GM19468 (cell line): Measurements from ENCODE around the gene MAP7D2.
"Not testable (repeated sequence)": the region's sequence is repeated elsewhere in the genome, so short reads cannot be mapped to it uniquely, and the experiment has no call there.

Source experiments
- ATAC-seq: cut with Tn5 transposase; IDR thresholded peaks from one replicate; pipeline ENCODE4 v1.9.1; 2021; ENCODE audit warnings: mild to moderate bottlenecking, moderate library complexity, moderate number of reproducible peaks; ENCODE audit not compliant: unreplicated experiment; ENCODE audit errors: extremely low read depth

The MAP7D2 gene

GRCh38 chrX:20116577-20117240, at the start of gene MAP7D2:
Gene MAP7D2, minus strand, starts transcription at chrX:20116907. Its CDS starts 28 bp downstream, at chrX:20116879.
- ATAC-seq, result no peak

GRCh38 chrX:20162516-20162915, 45.8 kb upstream of the MAP7D2 start:
- ATAC-seq, result not testable (repeated sequence)

GRCh38 chrX:20159797-20160385, 43.2 kb upstream of the MAP7D2 start:
- no peak for ATAC-seq

GRCh38 chrX:20151689-20152088, 35.0 kb upstream of the MAP7D2 start:
- no peak for ATAC-seq

- no peak for ATAC-seq
Observed at GRCh38 chrX:20149326-20149725, 32.6 kb upstream of the MAP7D2 start.

GRCh38 chrX:20147561-20147960, 30.9 kb upstream of the MAP7D2 start:
- no peak for ATAC-seq

- no peak for ATAC-seq
Observed at GRCh38 chrX:20144491-20144890, 27.8 kb upstream of the MAP7D2 start.

GRCh38 chrX:20143561-20143960, 26.9 kb upstream of the MAP7D2 start:
- ATAC-seq, result no peak

GRCh38 chrX:20143111-20143510, 26.4 kb upstream of the MAP7D2 start:
- ATAC-seq, result no peak

GRCh38 chrX:20141281-20142220, 24.8 kb upstream of the MAP7D2 start, which contains the start of gene EIF1AX:
Gene EIF1AX, minus strand, starts transcription at chrX:20141838. Its CDS starts 198 bp downstream, at chrX:20141640.
- ATAC-seq, result peak; percentile 98

- no peak for ATAC-seq
Observed at GRCh38 chrX:20140420-20140819, 23.7 kb upstream of the MAP7D2 start.

- ATAC-seq, result no peak
Observed at GRCh38 chrX:20139966-20140365, 23.3 kb upstream of the MAP7D2 start.

GRCh38 chrX:20135944-20136343, 19.2 kb upstream of the MAP7D2 start:
- no peak for ATAC-seq

- no peak for ATAC-seq
Observed at GRCh38 chrX:20132666-20133065, 16.0 kb upstream of the MAP7D2 start.

- no peak for ATAC-seq
Observed at GRCh38 chrX:20130357-20130756, 13.7 kb upstream of the MAP7D2 start.

- ATAC-seq, result no peak
Observed at GRCh38 chrX:20129547-20129946, 12.8 kb upstream of the MAP7D2 start.

- ATAC-seq, result no peak
Observed at GRCh38 chrX:20128670-20129069, 12.0 kb upstream of the MAP7D2 start.

- not testable (repeated sequence) for ATAC-seq
Observed at GRCh38 chrX:20127440-20127839, 10.7 kb upstream of the MAP7D2 start.

GRCh38 chrX:20126833-20127232, 10.1 kb upstream of the MAP7D2 start:
- ATAC-seq, result not testable (repeated sequence)

- ATAC-seq, result no peak
Observed at GRCh38 chrX:20124964-20125363, 8.3 kb upstream of the MAP7D2 start.
